DLD1 (cell line): ENCODE data around the gene CELA1.

Source experiments
- in situ Hi-C: cut with HindIII; loops from 2 replicates; pipeline ENCODE4 v1.10.0; 2017; ENCODE audit warnings: low sequenced_read_pairs

The CELA1 gene

GRCh38 chr12:51374856-51375255 is 28.4 kb upstream of the CELA1 start:
- in situ Hi-C loops, result no loop called here

- in situ Hi-C loops, result no loop called here
These were observed 27.9 kb upstream of the CELA1 start for GRCh38 chr12:51374361-51374760.

GRCh38 chr12:51373187-51373586 is 26.7 kb upstream of the CELA1 start:
- in situ Hi-C loops, result no loop called here

GRCh38 chr12:51372021-51372420 is 25.5 kb upstream of the CELA1 start:
- in situ Hi-C loops, result no loop called here

- in situ Hi-C loops, result no loop called here
These were observed 24.9 kb upstream of the CELA1 start for GRCh38 chr12:51371295-51371953.

- in situ Hi-C loops, result no loop called here
These were observed 24.2 kb upstream of the CELA1 start for GRCh38 chr12:51370667-51371066.

GRCh38 chr12:51369581-51369980 is 23.1 kb upstream of the CELA1 start:
- in situ Hi-C loops, result no loop called here

- in situ Hi-C loops, result no loop called here
These were observed 22.4 kb upstream of the CELA1 start for GRCh38 chr12:51368640-51369517.

GRCh38 chr12:51365276-51365675 is 18.8 kb upstream of the CELA1 start:
- in situ Hi-C loops, result no loop called here

GRCh38 chr12:51364001-51364400 is 17.5 kb upstream of the CELA1 start:
- in situ Hi-C loops, result no loop called here

GRCh38 chr12:51362747-51363342 is 16.4 kb upstream of the CELA1 start:
- in situ Hi-C loops, result no loop called here

- in situ Hi-C loops, result no loop called here
These were observed 15.8 kb upstream of the CELA1 start for GRCh38 chr12:51362307-51362706.

- in situ Hi-C loops, result no loop called here
These were observed 14.9 kb upstream of the CELA1 start for GRCh38 chr12:51361161-51362016.

- in situ Hi-C loops, result no loop called here
These were observed 13.8 kb upstream of the CELA1 start for GRCh38 chr12:51360315-51360714.

- in situ Hi-C loops, result no loop called here
These were observed 13.4 kb upstream of the CELA1 start for GRCh38 chr12:51359851-51360250.

- in situ Hi-C loops, result no loop called here
These were observed 12.0 kb upstream of the CELA1 start for GRCh38 chr12:51358496-51358895.

GRCh38 chr12:51357374-51358047 is 11.0 kb upstream of the CELA1 start:
- in situ Hi-C loops, result no loop called here

GRCh38 chr12:51351913-51352532 is 5.5 kb upstream of the CELA1 start:
- in situ Hi-C loops, result no loop called here

GRCh38 chr12:51349026-51349425 is 2.5 kb upstream of the CELA1 start:
- in situ Hi-C loops, result no loop called here

GRCh38 chr12:51348116-51348515 is 1.6 kb upstream of the CELA1 start:
- in situ Hi-C loops, result no loop called here
